DOHH2 (cell line): Measurements from ENCODE around the gene HMCN2.

Experiments used
- EZH2phosphoT487 ChIP-seq: fragments of 200-600 bp; sonication (generic); IDR thresholded peaks from 2 replicates; pipeline ENCODE4 v1.6.1; 2017; ENCODE audit warnings: borderline replicate concordance, mild to moderate bottlenecking, antibody characterized with exemption, low read length, moderate library complexity, mixed read lengths
- TF ChIP-seq, protein P1 (sequence below): fragments of 200-600 bp; sonication (generic); IDR thresholded peaks from one replicate; pipeline ENCODE4 v1.5.1; 2014; ENCODE audit warnings: antibody characterized with exemption, mild to moderate bottlenecking, low read depth, low read length; ENCODE audit not compliant: poor library complexity, severe bottlenecking

DNA sequence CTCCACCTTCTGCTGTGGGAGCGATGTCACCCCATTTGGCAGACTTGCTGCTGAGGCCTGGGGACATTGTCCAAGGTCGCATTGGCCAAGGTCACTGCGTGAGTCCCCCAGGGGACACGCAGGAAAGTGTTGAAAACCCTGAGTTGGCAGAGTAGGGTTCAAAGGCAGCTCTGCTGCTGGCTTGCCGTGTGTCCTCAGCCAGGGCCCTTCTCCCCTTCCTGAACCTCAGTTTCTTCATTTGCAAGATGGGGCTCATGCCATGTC lies 193.2 kb downstream of the HMCN2 start:
- TF ChIP-seq, protein P1, sequence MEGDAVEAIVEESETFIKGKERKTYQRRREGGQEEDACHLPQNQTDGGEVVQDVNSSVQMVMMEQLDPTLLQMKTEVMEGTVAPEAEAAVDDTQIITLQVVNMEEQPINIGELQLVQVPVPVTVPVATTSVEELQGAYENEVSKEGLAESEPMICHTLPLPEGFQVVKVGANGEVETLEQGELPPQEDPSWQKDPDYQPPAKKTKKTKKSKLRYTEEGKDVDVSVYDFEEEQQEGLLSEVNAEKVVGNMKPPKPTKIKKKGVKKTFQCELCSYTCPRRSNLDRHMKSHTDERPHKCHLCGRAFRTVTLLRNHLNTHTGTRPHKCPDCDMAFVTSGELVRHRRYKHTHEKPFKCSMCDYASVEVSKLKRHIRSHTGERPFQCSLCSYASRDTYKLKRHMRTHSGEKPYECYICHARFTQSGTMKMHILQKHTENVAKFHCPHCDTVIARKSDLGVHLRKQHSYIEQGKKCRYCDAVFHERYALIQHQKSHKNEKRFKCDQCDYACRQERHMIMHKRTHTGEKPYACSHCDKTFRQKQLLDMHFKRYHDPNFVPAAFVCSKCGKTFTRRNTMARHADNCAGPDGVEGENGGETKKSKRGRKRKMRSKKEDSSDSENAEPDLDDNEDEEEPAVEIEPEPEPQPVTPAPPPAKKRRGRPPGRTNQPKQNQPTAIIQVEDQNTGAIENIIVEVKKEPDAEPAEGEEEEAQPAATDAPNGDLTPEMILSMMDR: no peak
- no peak for TF ChIP-seq EZH2phosphoT487
